Right lung (tissue), 5 donors: Measurements from ENCODE around the gene POR. TPM values are rescaled to one million over a fixed set of nuclear protein-coding genes. Genes with fewer than 3 reads are reported as not detected.
A peak's percentile ranks its signal among the peaks of the same experiment; 100 is the strongest.

Experiments
- DNase-seq, 2 donors: peaks; one replicate each; pipeline ENCODE4 v3.0.0-alpha.2; 2013
- polyA plus RNA-seq, 5 donors: library from polyadenylated mRNA; unstranded; fragments of 120-200 nt; gene quantifications; one replicate each; pipeline versions ENCODE4 v1.2.1 to v1.2.3, GENCODE V29; 2013; ENCODE audit warnings: inconsistent platforms in 1 of 5, low replicate concordance in 1 of 5; ENCODE audit not compliant: insufficient read length in 5 of 5, insufficient read depth in 1 of 5

The POR gene
- polyA plus RNA-seq, 5 donors, result 40.9 to 62.8 (median 48.1) TPM

DNA sequence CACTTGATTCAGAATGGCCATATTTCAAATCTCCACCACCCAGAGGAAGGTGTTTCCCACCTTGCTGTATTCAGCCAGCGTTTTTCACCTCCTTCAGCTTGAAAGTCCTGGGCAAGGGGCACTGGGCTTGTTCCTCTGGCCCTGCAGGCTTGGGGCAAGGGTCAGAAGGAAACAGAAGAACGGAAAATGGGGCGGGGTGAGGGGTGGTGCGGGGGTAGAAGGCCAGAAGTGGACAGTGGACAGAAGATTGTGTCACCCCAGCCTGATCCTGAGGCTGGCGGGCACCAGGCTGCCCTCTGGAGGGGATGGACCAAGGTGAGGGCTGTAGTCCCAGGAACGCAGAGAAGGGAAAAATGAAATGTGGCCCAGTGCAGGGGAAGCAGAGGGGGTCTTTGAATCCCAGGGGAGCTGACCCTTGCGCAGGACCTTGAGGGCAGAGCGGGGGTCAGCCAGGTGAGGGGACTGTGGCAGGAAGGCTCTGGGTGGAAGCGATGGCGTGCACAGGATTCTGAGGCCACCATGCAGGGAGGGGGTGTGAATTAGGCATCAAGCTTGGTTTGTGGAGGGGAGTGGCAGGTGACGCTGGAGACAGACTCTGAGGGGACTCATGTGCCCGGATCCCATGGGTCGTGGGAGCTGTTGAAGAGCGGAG lies 56.5 kb downstream of the POR start:
- no peak for DNase-seq

DNA sequence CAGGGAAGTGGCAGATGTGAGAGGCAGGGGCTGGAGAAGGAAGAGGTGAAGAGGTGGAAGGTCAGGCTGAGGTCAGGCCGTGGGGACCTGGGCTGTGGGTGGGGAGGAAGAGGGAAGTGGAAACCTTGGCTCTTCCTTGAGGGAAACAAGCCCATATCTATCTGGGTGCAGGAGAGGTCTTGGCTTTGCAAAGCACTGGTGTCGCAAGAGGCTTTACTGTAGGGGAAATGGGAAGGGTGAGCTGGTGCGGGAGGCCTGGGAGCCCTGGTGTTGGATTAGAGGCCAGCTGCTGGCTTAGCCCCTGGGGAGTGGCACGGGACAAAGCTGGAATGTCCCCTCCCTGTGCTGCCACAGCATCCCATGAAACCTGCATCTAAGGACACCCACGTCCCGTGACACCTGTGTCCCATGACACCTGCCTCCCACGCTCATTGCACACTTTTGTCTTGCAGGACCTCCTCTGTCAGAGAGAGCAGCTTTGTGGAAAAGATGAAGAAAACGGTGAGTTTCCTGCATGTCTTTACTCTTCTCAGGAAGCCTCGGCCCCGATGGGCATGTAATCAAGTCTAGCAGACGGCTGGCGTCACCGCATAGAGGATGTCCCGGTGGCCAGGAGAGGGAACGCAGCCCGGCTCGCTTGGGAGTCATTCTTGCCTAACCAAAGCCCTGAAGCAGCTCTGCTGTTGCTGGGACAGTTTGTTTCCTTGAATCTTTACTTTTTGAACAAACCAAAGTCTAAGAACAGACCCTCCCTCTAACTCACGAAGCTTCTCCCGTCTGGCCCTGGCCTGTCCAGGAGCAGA lies 57.2 kb downstream of the POR start:
- DNase-seq, result no peak

DNA sequence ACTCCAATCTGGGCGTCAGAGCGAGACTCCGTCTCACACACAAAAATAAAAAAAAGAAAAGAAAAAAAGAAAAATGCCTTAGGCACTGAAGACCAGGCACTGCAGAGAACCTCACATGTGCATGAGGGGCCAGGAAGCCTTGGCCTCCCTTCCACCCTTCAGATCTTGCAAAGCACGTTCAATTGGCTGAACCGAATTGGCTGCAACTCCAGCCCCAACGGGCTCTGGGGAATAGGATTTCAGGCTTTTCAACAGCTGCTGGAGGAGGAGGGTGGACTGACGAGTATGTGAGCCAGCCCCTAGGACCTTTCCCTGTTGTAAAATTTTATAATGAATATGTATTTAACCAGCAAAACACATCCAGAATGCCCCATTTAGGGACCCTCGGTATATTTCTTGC lies 62.8 kb downstream of the POR start:
- peak; percentile 34 to 48 for DNase-seq

DNA sequence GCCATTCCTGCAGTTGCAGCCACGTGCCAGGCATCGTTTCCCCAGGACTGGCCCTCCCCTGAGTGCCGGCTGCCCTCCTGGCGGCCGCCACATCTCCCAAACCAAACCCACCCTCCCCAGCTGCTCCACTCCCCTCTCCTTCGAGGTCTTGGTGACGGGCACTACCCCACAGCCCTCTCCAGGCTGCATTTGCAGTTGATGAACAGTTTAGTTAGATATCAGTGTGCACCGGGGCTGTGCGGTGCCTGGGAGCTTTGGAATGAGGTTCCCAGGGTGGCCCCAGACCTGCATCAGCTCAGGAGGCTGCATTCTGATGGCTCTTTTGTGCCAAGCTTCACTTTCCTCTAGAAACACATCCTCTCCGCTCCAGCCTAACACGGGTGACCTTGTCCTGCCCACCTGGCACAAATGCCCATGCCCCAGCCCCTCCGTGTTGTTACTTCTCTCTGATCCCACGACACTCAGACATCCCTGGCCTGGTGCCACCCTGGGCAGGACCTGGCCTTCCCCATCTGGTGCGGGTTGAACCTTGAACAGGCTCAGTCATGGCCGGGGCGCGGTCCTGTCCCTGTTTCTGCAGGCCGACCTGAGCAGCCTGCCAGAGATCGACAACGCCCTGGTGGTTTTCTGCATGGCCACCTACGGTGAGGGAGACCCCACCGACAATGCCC lies 64.9 kb downstream of the POR start:
- no peak for DNase-seq

DNA sequence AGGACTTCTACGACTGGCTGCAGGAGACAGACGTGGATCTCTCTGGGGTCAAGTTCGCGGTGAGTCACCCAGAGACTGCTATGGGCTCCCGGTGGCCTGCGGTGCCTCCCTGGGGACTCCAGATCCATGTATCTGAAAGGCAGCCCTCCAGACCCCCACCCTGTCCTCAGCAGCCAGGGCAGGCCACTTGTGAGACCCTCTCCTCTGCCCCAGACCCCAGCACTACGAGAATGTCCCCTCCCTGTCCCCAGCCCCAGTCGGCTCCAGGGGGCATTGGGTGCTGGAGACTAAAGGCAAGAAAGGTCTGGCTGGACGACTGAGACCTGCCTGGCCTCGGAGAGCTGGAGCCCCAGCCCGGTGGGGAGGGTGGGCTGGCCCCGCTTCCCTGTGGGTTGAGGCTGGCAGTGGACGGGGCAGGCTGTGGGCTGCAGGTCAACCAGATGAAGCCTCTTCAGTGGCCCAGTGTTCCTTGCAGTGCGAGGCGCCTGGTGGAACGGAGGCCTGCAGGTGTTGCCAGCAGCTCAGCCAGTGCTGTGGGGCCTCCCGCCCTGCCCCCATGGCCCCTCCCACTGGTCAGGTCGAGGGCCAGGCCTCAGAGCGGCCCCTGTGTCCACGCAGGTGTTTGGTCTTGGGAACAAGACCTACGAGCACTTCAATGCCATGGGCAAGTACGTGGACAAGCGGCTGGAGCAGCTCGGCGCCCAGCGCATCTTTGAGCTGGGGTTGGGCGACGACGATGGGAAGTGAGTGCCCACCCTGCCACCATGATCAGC lies 65.7 kb downstream of the POR start:
- DNase-seq, result no peak

DNA sequence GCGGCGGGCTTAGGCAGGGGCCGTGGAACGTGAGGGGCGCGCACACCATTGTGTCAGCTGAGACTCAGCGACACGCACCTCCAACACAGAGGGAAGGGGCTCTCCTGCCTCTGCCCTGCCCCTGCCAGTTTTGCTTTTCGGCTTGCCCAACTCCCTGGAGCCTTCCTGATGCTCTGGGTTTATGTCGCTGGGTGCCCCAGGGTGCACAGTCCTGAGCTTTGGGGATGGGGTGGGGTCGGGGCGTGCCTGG lies 66.2 kb downstream of the POR start:
- no peak for DNase-seq

DNA sequence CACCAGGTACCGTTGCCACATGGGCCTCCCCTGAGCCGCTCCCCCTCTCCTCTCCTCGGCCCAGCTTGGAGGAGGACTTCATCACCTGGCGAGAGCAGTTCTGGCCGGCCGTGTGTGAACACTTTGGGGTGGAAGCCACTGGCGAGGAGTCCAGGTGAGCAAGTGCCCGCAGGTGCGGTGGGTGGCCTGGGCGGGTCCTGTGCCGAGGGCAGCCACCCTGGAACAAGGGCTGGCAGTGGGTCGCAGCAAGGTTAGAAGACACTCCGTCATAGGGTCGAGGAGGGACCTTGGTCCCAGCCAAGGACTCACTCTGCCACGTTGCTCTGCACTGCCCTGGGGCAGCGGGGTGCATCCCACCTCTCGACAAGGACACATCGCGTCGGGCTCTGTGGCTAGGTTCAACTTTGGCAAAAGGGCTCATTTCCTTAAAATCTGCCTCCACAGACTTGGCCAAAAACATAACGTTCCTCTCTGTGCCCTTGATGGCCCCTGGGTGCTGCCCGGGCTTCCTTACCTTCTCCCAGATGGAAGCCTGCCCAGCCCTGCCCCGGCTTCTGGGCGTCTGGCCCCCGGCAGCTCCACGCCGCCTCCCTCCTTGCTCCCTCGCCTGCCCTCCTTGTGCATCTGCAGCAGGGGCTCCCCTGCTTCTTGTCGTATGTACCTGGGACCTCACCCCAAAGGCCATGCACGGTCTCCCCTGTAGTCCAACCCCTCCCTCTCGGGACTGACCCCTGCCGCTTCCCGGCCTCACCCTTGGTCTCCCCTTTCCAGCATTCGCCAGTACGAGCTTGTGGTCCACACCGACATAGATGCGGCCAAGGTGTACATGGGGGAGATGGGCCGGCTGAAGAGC lies 66.7 kb downstream of the POR start:
- DNase-seq, result no peak

DNA sequence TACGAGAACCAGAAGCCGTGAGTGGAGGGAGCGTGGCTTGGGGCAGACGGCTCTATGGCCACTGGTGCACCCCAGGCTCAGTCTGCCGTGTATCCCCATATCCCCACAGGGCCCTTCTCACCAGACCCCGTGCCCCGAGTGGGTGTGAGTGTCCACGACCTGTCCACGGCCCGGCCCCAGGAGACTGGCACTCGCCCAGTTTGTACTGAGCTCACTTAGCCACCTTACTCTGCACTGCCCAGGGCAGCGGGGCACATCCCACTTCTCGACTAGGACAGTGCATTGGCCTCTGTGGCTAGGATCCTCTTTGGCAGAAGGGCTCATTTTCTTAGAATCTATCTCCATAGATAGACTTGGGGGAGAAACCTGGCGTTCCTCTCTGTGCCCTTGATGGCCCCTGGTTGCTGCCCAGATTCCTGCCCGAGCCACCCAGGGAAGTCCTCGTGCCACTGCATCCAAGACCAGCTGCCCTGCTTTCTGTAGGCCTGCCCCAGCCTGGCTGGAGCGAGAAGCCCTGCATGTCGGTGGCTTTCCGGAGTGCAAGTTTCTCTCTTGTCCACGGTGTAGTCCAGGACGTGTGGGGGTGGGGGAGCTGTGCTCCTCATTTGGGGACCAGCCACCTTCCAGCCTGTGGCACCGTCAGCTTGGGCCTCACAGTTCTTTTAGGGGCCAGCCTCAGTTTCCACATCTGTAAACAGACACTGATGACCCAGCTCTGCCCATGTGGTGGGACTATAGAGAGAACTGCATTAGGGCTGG lies 67.5 kb downstream of the POR start:
- no peak for DNase-seq

DNA sequence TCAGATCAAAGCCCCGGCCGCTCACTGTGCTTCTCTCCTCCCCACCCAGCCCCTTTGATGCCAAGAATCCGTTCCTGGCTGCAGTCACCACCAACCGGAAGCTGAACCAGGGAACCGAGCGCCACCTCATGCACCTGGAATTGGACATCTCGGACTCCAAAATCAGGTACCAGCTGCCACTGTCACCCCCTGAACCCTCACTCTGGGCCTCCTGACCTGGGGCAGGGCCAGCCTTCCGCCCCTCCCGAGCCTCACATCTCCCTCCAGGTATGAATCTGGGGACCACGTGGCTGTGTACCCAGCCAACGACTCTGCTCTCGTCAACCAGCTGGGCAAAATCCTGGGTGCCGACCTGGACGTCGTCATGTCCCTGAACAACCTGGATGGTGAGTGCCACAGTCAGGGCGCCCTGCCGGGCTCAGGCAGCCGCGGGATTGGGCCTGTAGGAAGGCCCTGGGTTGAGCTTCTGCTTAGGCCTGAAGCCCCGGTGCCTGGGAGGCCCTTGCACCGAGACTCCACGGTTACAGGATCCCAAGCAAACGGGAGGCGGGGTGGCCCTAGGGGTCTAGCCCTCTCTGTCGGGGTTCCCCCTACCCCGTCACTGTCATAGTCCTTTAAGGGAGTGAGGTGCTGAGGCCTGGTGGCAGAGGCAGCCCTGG lies 68.6 kb downstream of the POR start:
- DNase-seq, result no peak

DNA sequence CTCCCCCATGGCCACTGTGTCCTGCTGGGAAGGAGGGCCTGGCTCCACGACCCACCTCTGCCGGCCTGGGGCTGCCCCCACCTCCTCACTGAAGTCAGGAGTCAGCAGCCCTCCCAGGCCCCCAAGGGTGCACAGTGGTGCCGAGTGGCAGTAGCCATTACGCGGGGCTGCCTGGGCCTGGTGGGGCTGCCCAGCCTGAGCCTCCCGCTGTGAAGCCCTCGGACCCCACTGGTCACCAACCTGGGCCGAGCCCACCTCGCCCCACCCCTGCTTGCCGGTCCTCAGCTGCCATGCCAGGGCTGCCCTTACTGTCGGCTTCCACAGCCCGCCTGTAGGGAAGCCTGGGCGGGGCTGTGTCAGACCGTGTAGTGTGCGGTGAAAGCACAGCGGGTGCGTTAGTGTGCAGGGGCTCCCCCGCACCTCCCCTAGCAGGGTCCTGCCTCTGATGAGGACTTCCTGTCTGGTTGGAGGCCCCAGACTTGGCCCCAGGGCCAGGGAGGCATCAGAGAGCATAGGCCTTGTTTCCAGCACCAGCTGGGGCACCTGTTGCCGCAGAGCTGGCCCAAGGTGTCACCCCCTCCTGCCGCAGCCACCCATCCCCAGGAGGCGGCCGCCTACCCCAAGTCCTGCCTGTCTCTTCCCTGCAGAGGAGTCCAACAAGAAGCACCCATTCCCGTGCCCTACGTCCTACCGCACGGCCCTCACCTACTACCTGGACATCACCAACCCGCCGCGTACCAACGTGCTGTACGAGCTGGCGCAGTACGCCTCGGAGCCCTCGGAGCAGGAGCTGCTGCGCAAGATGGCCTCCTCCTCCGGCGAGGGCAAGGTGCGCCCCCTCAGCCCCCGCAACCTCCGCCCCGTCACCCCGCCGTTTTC lies 69.4 kb downstream of the POR start:
- DNase-seq, result no peak

DNA sequence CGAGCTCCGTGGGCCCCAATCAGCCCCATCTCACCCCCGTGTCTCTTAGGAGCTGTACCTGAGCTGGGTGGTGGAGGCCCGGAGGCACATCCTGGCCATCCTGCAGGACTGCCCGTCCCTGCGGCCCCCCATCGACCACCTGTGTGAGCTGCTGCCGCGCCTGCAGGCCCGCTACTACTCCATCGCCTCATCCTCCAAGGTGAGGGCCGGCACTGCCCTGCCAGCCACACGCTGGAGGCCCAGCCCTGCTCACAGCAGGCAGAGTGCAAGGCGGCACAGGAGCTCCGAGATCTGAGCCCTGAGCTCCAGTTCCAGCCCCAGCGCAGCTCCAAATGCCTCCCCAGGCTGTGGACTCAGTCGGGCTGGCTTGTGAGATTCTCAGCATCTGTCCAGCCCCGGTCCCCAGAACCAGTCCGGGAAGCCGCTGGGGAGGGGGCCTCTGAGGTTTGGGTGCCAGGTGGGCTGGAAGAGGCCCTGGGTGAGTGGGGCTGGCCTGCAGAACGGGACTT lies 70.1 kb downstream of the POR start:
- DNase-seq, result no peak

DNA sequence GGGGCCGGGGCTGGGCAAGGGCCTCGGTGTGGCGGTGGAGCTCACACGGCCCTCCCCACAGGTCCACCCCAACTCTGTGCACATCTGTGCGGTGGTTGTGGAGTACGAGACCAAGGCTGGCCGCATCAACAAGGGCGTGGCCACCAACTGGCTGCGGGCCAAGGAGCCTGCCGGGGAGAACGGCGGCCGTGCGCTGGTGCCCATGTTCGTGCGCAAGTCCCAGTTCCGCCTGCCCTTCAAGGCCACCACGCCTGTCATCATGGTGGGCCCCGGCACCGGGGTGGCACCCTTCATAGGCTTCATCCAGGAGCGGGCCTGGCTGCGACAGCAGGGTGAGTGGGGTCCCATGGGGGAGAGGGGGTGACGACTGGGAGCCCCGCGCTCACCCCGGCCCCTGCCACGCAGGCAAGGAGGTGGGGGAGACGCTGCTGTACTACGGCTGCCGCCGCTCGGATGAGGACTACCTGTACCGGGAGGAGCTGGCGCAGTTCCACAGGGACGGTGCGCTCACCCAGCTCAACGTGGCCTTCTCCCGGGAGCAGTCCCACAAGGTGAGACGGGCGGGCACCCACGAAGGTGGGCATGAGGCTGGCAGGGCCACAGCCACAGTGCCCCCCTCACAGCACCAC lies 70.7 kb downstream of the POR start:
- no peak for DNase-seq

DNA sequence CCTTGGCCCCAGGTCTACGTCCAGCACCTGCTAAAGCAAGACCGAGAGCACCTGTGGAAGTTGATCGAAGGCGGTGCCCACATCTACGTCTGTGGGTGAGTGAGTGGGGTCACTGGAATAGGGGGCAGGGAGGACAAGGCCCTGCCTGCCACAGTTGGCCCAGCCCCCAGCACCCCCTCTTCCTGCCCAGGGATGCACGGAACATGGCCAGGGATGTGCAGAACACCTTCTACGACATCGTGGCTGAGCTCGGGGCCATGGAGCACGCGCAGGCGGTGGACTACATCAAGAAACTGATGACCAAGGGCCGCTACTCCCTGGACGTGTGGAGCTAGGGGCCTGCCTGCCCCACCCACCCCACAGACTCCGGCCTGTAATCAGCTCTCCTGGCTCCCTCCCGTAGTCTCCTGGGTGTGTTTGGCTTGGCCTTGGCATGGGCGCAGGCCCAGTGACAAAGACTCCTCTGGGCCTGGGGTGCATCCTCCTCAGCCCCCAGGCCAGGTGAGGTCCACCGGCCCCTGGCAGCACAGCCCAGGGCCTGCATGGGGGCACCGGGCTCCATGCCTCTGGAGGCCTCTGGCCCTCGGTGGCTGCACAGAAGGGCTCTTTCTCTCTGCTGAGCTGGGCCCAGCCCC lies 71.3 kb downstream of the POR start:
- DNase-seq, result no peak

DNA sequence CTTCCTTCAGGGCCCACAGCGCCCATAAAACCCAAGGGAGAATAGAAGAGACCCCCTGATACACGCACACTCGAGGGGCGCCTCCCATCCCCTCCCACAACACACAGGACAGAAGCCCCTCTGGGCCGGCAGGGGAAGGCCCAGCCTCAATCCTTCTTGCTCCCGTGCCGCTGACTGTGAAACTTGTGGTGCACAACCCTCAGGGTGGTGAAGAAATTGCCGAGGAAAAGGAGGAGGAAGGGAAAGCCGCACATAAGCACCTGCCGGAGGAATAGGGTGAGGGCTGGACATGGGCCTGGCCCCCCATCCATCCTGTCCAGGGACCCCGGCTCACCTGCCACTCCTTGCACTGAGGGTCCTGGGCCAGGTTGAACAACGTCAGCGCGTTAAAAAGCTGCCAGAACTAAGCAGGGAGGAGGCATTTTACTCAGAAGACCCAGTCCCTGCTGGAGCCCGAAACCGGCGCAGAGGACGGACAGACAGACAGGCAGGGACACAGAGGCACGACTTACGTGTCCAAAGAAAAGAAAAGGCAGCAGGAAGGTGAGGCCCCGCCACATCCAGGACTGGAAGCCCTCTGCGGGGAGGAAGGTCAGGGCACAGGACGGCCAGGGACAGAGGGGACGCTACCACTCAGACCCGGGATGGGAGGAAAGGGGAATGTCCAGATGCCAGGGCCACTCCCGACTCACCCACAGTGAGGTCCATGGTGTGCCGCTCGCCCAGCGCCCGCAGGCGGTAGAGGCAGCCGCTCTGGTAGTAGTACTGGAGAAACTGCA lies 72.3 kb downstream of the POR start:
- DNase-seq, result no peak

DNA sequence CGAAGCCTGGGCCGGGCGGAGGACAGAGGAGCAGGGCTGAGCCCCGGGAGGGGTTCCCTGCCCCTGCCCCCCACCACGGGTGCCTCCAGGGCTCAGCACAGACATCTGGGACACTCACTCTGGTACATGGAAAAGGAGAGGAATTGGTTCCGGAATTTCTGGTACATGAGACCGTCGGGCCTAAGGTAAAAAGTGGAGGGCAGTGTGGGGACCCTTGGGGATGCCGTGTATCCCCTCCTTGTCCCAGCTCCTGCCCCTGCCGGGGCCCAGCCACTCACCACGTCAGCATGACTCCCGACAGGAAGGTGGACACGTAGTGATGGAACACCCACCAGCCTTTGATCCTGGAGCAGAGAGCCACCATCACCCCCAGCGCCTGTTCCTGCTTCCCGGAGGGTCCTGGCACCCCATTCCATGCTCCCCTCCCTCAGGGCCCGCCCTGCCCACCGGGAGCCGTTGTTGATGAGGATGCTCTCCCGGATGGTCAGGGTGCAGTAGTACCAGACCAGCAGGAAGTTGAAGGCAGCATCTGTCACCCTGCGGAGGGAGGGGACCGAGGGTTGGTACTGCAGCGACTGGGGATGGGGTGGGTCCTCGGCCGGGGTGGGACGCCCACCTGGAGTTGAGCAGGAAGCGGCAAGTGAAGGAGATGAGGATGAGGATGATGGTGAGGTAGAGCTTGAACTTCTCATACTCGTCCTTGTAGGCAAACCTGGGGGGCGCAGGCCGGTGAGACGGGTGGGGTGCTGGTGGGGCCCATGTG lies 73.0 kb downstream of the POR start:
- DNase-seq, result no peak
